Spinal cord (tissue), 10 donors: ENCODE measurements around the gene OOSP2. TPM values are rescaled to one million over a fixed set of nuclear protein-coding genes. Genes with fewer than 3 reads are reported as not detected.

Source experiments
- DNase-seq, 6 donors: peaks; one replicate each; pipeline versions ENCODE4 v3.0.0 to v3.0.0-alpha.2; 2013 to 2015; ENCODE audit warnings: low spot score in 6 of 6, low read depth in 4 of 6
- H3K27ac ChIP-seq: one replicate; pipeline ENCODE4 v1.5.1; 2013; ENCODE audit warnings: low read depth, low read length, control low read depth
- H3K27me3 ChIP-seq: one replicate; pipeline ENCODE4 v1.6.1; 2013; ENCODE audit warnings: low read length; ENCODE audit not compliant: control insufficient read depth, insufficient read depth
- H3K36me3 ChIP-seq: one replicate; pipeline ENCODE4 v1.6.1; 2013; ENCODE audit warnings: low read length; ENCODE audit not compliant: control insufficient read depth, insufficient read depth
- H3K4me1 ChIP-seq: one replicate; pipeline ENCODE4 v1.6.1; 2013; ENCODE audit warnings: low read length; ENCODE audit not compliant: control insufficient read depth, insufficient read depth
- H3K4me3 ChIP-seq: one replicate; pipeline ENCODE4 v1.5.1; 2013; ENCODE audit warnings: low read depth, low read length, control low read depth
- H3K9me3 ChIP-seq: one replicate; pipeline ENCODE4 v1.6.1; 2013; ENCODE audit warnings: low read length; ENCODE audit not compliant: control insufficient read depth, insufficient read depth
- WGBS: methylation state at CpG from one replicate; pipeline ENCODE4 v1.1.5; 2013; ENCODE audit warnings: missing lambda C conversion rate; ENCODE audit not compliant: insufficient coverage; 5-methylcytosine and 5-hydroxymethylcytosine counted together
- polyA plus RNA-seq, 2 donors: library from polyadenylated mRNA; unstranded; fragments of 120-200 nt; gene quantifications; one replicate each; pipeline ENCODE4 v1.2.1, GENCODE V29; 2013; ENCODE audit not compliant: insufficient read length in 2 of 2
- total RNA-seq, 2 donors: library from RNA; depleted of rRNA in 1 of 2; stranded (reverse); fragments of 120-200 nt in 1 of 2; fragments of >200 nt in 1 of 2; gene quantifications; one replicate each; pipeline versions ENCODE4 v1.2.3 to v1.2.4, GENCODE V29; 2013 to 2014
- donor health status: healthy.

OOSP2 gene
- total and polyA plus RNA-seq, 4 donors, result not detected

DNA sequence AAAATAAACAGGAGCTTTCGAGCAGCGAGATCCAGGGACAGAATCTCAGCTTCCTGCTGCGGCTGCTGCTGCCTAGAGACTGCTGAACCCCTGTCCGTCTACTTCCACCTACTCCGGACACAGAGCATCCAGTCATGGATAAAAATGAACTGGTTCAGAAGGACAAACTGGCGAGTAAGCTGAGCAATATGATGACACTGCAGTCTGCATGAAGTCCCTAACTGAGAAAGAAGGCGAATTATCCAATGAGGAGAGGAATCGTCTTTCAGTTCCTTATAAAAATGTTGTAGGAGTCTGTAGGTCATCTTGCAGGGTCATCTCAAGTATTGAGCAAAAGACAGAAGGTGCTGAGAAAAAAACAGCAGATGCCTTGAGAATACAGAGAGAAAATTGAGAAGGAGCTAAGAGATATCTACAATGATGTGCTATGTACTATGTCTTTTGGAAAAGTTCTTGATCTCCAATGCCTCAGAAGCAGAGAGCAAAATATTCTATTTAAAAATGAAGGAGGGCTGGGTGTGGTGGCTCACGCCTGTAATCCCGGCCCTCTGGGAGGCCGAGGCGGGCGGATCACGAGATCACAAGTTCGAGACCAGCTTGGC lies 37.1 kb downstream of the OOSP2 start:
- H3K4me3 ChIP-seq, result no peak overlapping the region
- H3K27me3 ChIP-seq, result no peaks in the 10 kb centered on the region
- H3K9me3 ChIP-seq, result no peaks in the 10 kb centered on the region
- H3K36me3 ChIP-seq, result no peaks in the 10 kb centered on the region
- WGBS, result 86% methylated on average over 8 of the region's 15 CpGs
- no peak for DNase-seq
- no peak overlapping the region for H3K27ac ChIP-seq
- no peaks in the 10 kb centered on the region for H3K4me1 ChIP-seq

DNA sequence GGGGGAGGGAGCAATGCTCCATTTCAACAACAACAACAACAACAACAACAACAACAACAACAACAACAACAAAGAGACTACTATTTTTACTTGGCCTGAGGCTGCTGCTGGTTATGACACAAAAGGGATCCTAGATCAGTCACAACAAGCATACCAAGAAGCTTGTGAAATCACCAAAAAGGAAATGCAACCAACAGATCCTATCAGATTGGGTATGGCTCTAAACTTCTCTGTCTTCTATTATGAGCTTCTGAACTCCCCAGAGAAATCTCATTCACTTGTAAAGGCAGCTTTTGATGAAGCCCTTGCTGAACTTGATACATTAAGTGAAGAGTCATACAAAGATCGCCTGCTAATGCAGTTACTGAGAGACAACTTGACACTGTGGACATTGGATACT lies 37.8 kb downstream of the OOSP2 start:
- DNase-seq, result no peak
- WGBS, result no CpG with 5 or more reads among the region's 1 CpG
- Histone ChIP-seq H3K36me3 (no peaks in the 10 kb centered on the region), H3K27ac (no peak overlapping the region), H3K27me3 (no peaks in the 10 kb centered on the region), H3K4me3 (no peak overlapping the region), H3K9me3 (no peaks in the 10 kb centered on the region), H3K4me1 (no peaks in the 10 kb centered on the region)

DNA sequence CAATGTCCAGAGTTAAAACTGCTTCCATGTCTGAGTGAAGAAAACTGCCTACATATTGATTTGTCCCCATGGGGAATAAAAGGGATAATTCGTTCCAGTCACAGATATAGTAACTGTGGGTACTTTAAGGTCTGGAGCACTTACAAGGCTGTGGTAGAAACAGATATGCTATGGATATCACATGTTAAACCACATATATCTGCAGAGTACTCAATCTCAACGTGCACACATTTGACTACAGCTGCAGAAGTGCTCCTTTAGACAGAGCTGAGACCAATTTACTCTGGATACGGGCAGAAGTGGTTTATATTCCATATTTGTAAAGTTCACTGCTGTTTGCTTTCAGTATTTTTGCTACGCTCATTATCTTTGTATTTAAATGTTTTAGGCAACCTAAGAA lies 38.5 kb downstream of the OOSP2 start:
- no peaks in the 10 kb centered on the region for H3K4me1 ChIP-seq
- H3K4me3 ChIP-seq, result no peak overlapping the region
- no peaks in the 10 kb centered on the region for H3K9me3 ChIP-seq
- no peaks in the 10 kb centered on the region for H3K27me3 ChIP-seq
- DNase-seq, result no peak
- WGBS, result no CpG with 5 or more reads among the region's 4 CpGs
- no peaks in the 10 kb centered on the region for H3K36me3 ChIP-seq
- no peak overlapping the region for H3K27ac ChIP-seq

DNA sequence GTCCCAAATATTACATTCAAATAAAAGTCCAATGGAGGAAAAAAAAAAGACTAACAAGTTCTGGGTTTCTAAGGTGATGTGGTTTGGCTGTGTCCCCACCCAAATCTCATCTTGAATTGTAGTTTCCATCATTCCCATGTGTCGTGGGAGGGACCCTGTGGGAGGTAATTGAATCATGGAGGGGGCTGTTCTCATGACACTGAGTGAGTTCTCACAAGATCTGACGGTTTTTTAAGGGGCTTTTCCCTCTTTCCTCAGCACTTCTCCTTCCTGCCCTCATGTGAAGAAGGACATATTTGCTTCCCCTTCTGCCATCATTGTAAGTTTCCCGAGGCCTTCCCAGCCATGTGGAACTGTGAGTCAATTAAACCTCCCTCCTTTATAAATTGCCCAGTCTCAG lies 40.3 kb downstream of the OOSP2 start:
- no peaks in the 10 kb centered on the region for H3K4me1 ChIP-seq
- H3K27me3 ChIP-seq, result no peaks in the 10 kb centered on the region
- no peak overlapping the region for H3K27ac ChIP-seq
- no peaks in the 10 kb centered on the region for H3K36me3 ChIP-seq
- DNase-seq, result no peak
- H3K4me3 ChIP-seq, result no peak overlapping the region
- WGBS, result 60% methylated on average over 1 of the region's 3 CpGs
- no peaks in the 10 kb centered on the region for H3K9me3 ChIP-seq

DNA sequence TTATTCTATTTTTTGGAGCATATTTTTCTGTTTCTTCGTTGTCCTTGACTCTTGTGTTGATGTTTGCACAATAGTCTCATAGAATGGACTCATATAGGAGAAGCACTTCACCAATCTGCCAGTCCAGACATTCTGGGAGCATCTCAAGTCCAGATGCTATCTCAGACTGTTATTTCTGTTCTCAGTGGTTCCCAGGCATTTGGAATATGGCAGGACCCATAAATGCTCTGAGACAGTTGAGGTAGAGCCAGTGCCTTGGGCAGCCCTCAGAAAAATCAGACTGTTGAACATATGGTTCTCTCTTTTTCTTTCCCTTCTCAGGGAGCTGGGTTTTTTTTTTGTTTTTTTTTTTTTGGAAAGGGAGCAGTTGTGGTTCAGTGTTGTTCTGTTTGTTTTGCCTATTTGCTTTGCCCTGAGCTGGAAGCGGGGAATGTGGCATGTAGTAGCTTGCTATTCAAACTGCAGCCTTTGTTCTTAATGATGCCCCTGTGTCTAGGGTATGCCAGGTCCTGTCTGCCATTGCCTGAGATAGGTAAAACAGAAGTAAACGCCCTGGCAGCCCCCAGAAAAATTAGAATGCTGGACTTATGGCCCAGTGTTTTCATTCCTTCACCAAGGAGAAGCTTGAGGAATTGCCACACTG lies 44.5 kb downstream of the OOSP2 start:
- peak in 1 of 6 donors; percentile 84 for DNase-seq
- Histone ChIP-seq H3K36me3 (no peaks in the 10 kb centered on the region), H3K27me3 (no peaks in the 10 kb centered on the region), H3K4me3 (no peak overlapping the region), H3K4me1 (no peaks in the 10 kb centered on the region), H3K27ac (no peak overlapping the region), H3K9me3 (no peaks in the 10 kb centered on the region)
- WGBS, result 25% methylated on average over 1 of the region's 3 CpGs

DNA sequence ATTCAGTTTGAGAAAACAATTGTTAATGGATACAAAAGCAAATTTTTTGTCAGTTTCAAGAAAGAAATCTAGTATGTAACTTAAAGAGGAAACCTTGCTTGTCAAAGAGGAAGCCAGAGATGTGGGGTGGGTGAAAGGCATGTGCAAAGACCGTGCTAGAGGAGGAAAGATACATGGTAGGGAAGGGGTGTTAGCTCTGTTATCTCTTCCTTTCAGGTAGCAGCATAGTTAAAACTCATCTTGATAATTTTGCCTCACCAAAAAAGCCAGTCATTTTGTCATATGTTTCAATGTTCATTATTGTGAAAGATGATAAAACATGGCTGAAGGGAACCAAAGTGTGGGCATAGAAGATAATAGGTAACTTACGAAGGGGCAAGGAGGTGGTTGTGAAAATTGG lies 45.7 kb downstream of the OOSP2 start:
- H3K9me3 ChIP-seq, result no peaks in the 10 kb centered on the region
- no peak overlapping the region for H3K4me3 ChIP-seq
- 100% methylated on average over 1 of the region's 2 CpGs for WGBS
- DNase-seq, result no peak
- no peaks in the 10 kb centered on the region for H3K27me3 ChIP-seq
- H3K36me3 ChIP-seq, result no peaks in the 10 kb centered on the region
- H3K27ac ChIP-seq, result no peak overlapping the region
- H3K4me1 ChIP-seq, result no peaks in the 10 kb centered on the region

DNA sequence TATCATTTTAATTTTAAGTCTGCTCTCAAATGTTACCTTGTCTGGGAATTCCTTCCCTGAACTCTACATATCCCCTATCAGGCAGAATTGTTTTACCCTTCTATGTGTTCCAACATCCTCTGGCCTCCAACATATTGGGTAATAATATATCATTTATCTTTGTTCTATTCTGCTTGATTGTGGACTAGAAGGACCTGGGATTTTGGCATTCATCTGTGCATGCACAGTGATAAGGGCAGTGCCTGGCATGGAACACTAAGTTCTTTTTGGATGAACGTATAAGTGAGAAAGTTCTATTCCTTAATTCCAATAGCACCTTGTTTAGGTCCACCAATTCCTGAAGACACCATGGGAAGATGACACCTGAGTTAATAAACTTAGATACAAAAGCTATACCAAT lies 47.0 kb downstream of the OOSP2 start:
- no peaks in the 10 kb centered on the region for H3K4me1 ChIP-seq
- no peaks in the 10 kb centered on the region for H3K27me3 ChIP-seq
- H3K27ac ChIP-seq, result no peak overlapping the region
- H3K36me3 ChIP-seq, result no peaks in the 10 kb centered on the region
- no CpG with 5 or more reads among the region's 1 CpG for WGBS
- H3K4me3 ChIP-seq, result no peak overlapping the region
- no peaks in the 10 kb centered on the region for H3K9me3 ChIP-seq
- DNase-seq, result no peak

DNA sequence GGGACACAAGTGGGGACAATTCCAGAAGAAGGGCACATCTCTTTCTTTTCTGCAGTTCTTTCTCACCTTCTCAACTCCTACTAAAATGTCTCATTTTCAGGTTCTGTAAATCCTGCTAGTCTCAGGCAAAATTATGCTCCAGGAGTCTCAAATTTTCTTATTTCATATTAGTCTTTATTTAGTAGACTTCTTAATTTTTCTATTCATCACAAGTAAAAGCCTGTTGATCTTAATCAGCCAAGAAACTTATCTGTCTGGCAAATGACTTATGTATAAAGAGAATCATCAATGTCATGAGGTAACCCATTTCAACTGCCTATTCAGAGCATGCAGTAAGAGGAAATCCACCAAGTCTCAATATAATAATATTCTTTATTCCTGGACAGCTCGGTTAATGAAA lies 48.2 kb downstream of the OOSP2 start, which contains the start of gene MS4A2:
TSS of gene MS4A2 (plus strand) at position 301 of the 400 bp plus-strand sequence. CDS start 102 bp downstream, outside the sequence.
- Histone ChIP-seq H3K36me3 (no peaks in the 10 kb centered on the region), H3K27me3 (no peaks in the 10 kb centered on the region), H3K27ac (no peak within 1 kb of the TSS), H3K4me1 (no peaks in the 10 kb centered on the region), H3K9me3 (no peaks in the 10 kb centered on the region), H3K4me3 (no peak within 1 kb of the TSS)
- DNase-seq, result no peak
- WGBS, result no CpG with 5 or more reads among the region's 1 CpG

DNA sequence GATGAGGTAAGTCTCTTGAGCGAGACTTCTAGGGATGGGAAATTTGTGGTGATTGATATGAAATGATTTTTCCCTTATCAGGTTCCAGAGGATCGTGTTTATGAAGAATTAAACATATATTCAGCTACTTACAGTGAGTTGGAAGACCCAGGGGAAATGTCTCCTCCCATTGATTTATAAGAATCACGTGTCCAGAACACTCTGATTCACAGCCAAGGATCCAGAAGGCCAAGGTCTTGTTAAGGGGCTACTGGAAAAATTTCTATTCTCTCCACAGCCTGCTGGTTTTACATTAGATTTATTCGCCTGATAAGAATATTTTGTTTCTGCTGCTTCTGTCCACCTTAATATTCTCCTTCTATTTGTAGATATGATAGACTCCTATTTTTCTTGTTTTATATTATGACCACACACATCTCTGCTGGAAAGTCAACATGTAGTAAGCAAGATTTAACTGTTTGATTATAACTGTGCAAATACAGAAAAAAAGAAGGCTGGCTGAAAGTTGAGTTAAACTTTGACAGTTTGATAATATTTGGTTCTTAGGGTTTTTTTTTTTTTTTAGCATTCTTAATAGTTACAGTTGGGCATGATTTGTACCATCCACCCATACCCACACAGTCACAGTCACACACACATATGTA lies 55.4 kb downstream of the OOSP2 start:
- no peaks in the 10 kb centered on the region for H3K4me1 ChIP-seq
- H3K36me3 ChIP-seq, result no peaks in the 10 kb centered on the region
- WGBS, result no CpG with 5 or more reads among the region's 4 CpGs
- H3K27ac ChIP-seq, result no peak overlapping the region
- H3K9me3 ChIP-seq, result no peaks in the 10 kb centered on the region
- H3K27me3 ChIP-seq, result no peaks in the 10 kb centered on the region
- H3K4me3 ChIP-seq, result no peak overlapping the region
- no peak for DNase-seq

DNA sequence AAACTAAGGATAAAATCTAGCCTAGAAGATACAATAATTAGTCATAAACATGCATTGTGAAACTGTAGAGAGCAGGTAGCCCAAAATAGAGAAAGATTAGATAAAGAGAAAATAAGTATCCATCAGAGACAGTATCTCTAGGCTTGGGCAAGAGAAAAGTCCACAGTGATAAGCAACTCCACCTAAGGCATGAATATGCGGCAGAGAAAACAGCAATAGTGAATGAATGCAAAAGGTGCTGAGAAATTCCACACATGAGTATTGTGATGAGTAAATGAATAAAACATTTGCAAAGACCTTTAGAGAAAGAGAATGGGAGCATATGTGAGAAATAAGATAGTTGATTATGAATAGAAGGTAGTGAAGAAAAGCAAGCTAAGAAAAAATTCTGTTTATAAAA lies 57.0 kb downstream of the OOSP2 start:
- no peaks in the 10 kb centered on the region for H3K27me3 ChIP-seq
- H3K27ac ChIP-seq, result no peak overlapping the region
- H3K9me3 ChIP-seq, result no peaks in the 10 kb centered on the region
- DNase-seq, result no peak
- no peaks in the 10 kb centered on the region for H3K4me1 ChIP-seq
- WGBS, result 100% methylated on average over 1 of the region's 1 CpG
- no peaks in the 10 kb centered on the region for H3K36me3 ChIP-seq
- no peak overlapping the region for H3K4me3 ChIP-seq
